ENCODE data around the gene SMARCA4. TPM values are rescaled to one million over a fixed set of nuclear protein-coding genes. Genes with fewer than 3 reads are reported as not detected.

The SMARCA4 gene
- total RNA-seq, 4 donors from 2014 or later = 81.9 to 460 (median 118) TPM

- TF ChIP-seq EP300 (IDR thresholded peaks at IDR 0.05; ENCODE audit: low read depth) (no peak), POLR2A (IDR thresholded peaks at IDR 0.05) (no peak)
- H3K9me3 ChIP-seq = no peaks in the 10 kb centered on the region
- 95% methylated on average over 21 of the region's 21 CpGs; no CpG with 5 or more reads in 1 of the 2 donors for WGBS, 2 donors (ENCODE audit: low coverage in 1 of 2)
- no peak for DNase-seq
- H3K36me3 ChIP-seq = peaks cover 0 to 64% (median 16%) of the 10 kb centered on the region in 4 donors
- intact Hi-C loops (cut with DNase I; ENCODE audit: low total_unique reads) = no loop called here
- in situ Hi-C loops (cut with MboI; ENCODE audit: low pct_ligation_motif_present in 1 of 4, low pct_unique_long_range_greater_than_20kb in 1 of 4, low sequenced_read_pairs in 3 of 4) = no loop called here
- H3K27me3 ChIP-seq = no peaks in the 10 kb centered on the region
- no peak overlapping the region for H3K4me3 ChIP-seq
- H3K4me1 ChIP-seq = peaks cover 0 to 12% (median 8%) of the 10 kb centered on the region in 4 donors
- peak overlapping the region in 1 of 4 donors; percentile 39 for H3K27ac ChIP-seq
Measured at GRCh38 chr19:11019262-11019661, 58.4 kb downstream of the SMARCA4 start.

GRCh38 chr19:11019824-11020223, 59.0 kb downstream of the SMARCA4 start:
- intact Hi-C loops (cut with DNase I; ENCODE audit: low total_unique reads) = no loop called here
- no peak for DNase-seq
- no peak overlapping the region for H3K4me3 ChIP-seq
- H3K36me3 ChIP-seq = peaks cover 0 to 64% (median 15%) of the 10 kb centered on the region in 4 donors
- WGBS, 2 donors (ENCODE audit: low coverage in 1 of 2) = 98% methylated on average over 8 of the region's 8 CpGs; no CpG with 5 or more reads in 1 of the 2 donors
- no peak overlapping the region for H3K27ac ChIP-seq
- in situ Hi-C loops (cut with MboI; ENCODE audit: low pct_ligation_motif_present in 1 of 4, low pct_unique_long_range_greater_than_20kb in 1 of 4, low sequenced_read_pairs in 3 of 4) = no loop called here
- peaks cover 0 to 12% (median 8%) of the 10 kb centered on the region in 4 donors for H3K4me1 ChIP-seq
- H3K9me3 ChIP-seq = no peaks in the 10 kb centered on the region
- H3K27me3 ChIP-seq = no peaks in the 10 kb centered on the region
- TF ChIP-seq POLR2A (IDR thresholded peaks at IDR 0.05) (no peak), POLR2AphosphoS5 (IDR thresholded peaks at IDR 0.05) (no peak), EP300 (IDR thresholded peaks at IDR 0.05; ENCODE audit: low read depth) (no peak)
- TF ChIP-seq, protein P1, sequence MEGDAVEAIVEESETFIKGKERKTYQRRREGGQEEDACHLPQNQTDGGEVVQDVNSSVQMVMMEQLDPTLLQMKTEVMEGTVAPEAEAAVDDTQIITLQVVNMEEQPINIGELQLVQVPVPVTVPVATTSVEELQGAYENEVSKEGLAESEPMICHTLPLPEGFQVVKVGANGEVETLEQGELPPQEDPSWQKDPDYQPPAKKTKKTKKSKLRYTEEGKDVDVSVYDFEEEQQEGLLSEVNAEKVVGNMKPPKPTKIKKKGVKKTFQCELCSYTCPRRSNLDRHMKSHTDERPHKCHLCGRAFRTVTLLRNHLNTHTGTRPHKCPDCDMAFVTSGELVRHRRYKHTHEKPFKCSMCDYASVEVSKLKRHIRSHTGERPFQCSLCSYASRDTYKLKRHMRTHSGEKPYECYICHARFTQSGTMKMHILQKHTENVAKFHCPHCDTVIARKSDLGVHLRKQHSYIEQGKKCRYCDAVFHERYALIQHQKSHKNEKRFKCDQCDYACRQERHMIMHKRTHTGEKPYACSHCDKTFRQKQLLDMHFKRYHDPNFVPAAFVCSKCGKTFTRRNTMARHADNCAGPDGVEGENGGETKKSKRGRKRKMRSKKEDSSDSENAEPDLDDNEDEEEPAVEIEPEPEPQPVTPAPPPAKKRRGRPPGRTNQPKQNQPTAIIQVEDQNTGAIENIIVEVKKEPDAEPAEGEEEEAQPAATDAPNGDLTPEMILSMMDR (IDR thresholded peaks at IDR 0.05) = no peak

GRCh38 chr19:11020423-11020822, 59.6 kb downstream of the SMARCA4 start:
- intact Hi-C loops (cut with DNase I; ENCODE audit: low total_unique reads) = no loop called here

GRCh38 chr19:11020982-11021759, 60.3 kb downstream of the SMARCA4 start:
- DNase-seq = no peak
- Histone ChIP-seq H3K4me3 (no peak overlapping the region), H3K9me3 (no peaks in the 10 kb centered on the region), H3K27ac (no peak overlapping the region), H3K36me3 (peaks cover 0 to 65% (median 18%) of the 10 kb centered on the region in 4 donors), H3K4me1 (peaks cover 0 to 12% (median 8%) of the 10 kb centered on the region in 4 donors), H3K27me3 (no peaks in the 10 kb centered on the region)
- 85 to 91% methylated on average over 4 to 22 of the region's 23 CpGs for WGBS, 2 donors (ENCODE audit: low coverage in 1 of 2)
- intact Hi-C loops (cut with DNase I; ENCODE audit: low total_unique reads) (no loop called here), in situ Hi-C loops (cut with MboI; ENCODE audit: low pct_ligation_motif_present in 1 of 4, low pct_unique_long_range_greater_than_20kb in 1 of 4, low sequenced_read_pairs in 3 of 4) (no loop called here)
- TF ChIP-seq POLR2AphosphoS5 (IDR thresholded peaks at IDR 0.05) (no peak), POLR2A (IDR thresholded peaks at IDR 0.05) (no peak), EP300 (IDR thresholded peaks at IDR 0.05; ENCODE audit: low read depth) (no peak)
- TF ChIP-seq, protein P1 (IDR thresholded peaks at IDR 0.05) = no peak

More at GRCh38 chr19:11020423-11020822, 59.6 kb downstream of the SMARCA4 start:
- H3K36me3 ChIP-seq = peaks cover 0 to 64% (median 16%) of the 10 kb centered on the region in 4 donors
- H3K9me3 ChIP-seq = no peaks in the 10 kb centered on the region
- H3K27me3 ChIP-seq = no peaks in the 10 kb centered on the region
- in situ Hi-C loops (cut with MboI; ENCODE audit: low pct_ligation_motif_present in 1 of 4, low pct_unique_long_range_greater_than_20kb in 1 of 4, low sequenced_read_pairs in 3 of 4) = no loop called here
- H3K4me1 ChIP-seq = peaks cover 0 to 12% (median 8%) of the 10 kb centered on the region in 4 donors
- no peak for DNase-seq
- TF ChIP-seq POLR2AphosphoS5 (IDR thresholded peaks at IDR 0.05) (no peak), EP300 (IDR thresholded peaks at IDR 0.05; ENCODE audit: low read depth) (no peak), POLR2A (IDR thresholded peaks at IDR 0.05) (no peak)
- TF ChIP-seq, protein P1 (IDR thresholded peaks at IDR 0.05) = no peak
- no peak overlapping the region for H3K4me3 ChIP-seq
- 97 to 100% methylated on average over 3 to 6 of the region's 6 CpGs for WGBS, 2 donors (ENCODE audit: low coverage in 1 of 2)
- H3K27ac ChIP-seq = no peak overlapping the region
